Measurements from ENCODE around the gene IFNL3.

DNA sequence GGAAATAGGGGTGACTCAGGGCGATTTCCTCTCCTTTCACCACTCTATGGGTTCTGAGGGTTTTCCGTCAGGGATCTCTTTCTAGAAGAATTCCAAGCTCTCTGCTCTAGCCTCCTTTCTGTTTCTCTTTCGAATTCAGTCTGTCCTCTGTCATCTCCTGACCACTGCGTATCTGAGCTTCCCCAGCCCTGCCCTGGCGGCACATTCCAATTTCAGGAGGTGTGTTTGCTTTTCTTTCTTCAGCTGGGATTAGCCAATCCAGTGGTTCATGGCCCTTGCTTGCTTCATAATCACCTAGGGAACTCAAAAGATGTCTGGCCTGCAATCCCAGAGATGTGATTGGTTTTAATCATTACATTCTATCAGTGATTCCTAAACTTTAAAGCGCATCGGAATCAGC is 32.8 kb upstream of the IFNL3 start:
- TF ChIP-seq CTCF (IDR thresholded peaks at IDR 0.05) (no peak), POLR2A (IDR thresholded peaks at IDR 0.05) (no peak)

All from suprapubic skin (tissue), 3 donors.